Activated CD8-positive, alpha-beta memory T cell treated with anti-CD3 and anti-CD28 coated beads, Interleukin-2, amount 10 ng/mL, durations not matched to agents 7 days and 5 days (primary cell): Measurements from ENCODE around the gene PPDPF. TPM values are rescaled to one million over a fixed set of nuclear protein-coding genes. Genes with fewer than 3 reads are reported as not detected.
A peak's percentile ranks its signal among the peaks of the same experiment; 100 is the strongest.
"Not testable (repeated sequence)": the region's sequence is repeated elsewhere in the genome, so short reads cannot be mapped to it uniquely, and the experiment has no call there.

Source experiments
- ATAC-seq: fragments of 150-1000 bp; cut with Tn5 transposase; one replicate; pipeline ENCODE4 v1.10.0; 2021; ENCODE audit warnings: moderate library complexity
- CTCF ChIA-PET: fragments of 350-600 bp; sonication (Branson Sonifier 250); formaldehyde crosslinking; loops from one replicate; lab custom pipeline; 2021; ENCODE audit warnings: antibody characterized with exemption; lab: Charles Lee
- DNase-seq: peaks from one replicate; pipeline ENCODE4 v3.0.0-alpha.2; 2020
- H3K27ac Mint-ChIP-seq: one replicate; pipeline ENCODE4 v1.8.0; 2021; ENCODE audit warnings: mild to moderate bottlenecking, mixed read lengths
- H3K27me3 Mint-ChIP-seq: one replicate; pipeline ENCODE4 v1.8.0; 2021; ENCODE audit warnings: mixed read lengths
- H3K36me3 Mint-ChIP-seq: one replicate; pipeline ENCODE4 v1.8.0; 2021; ENCODE audit warnings: mild to moderate bottlenecking, mixed read lengths
- H3K4me1 Mint-ChIP-seq: one replicate; pipeline ENCODE4 v1.8.0; 2021; ENCODE audit warnings: mixed read lengths
- H3K4me3 Mint-ChIP-seq: one replicate; pipeline ENCODE4 v1.8.0; 2021; ENCODE audit warnings: mild to moderate bottlenecking, moderate library complexity, mixed read lengths
- H3K9me3 Mint-ChIP-seq: one replicate; pipeline ENCODE4 v1.8.0; 2022; ENCODE audit warnings: low read depth, mixed read lengths
- total RNA-seq, 2 experiments: library from RNA; stranded (reverse); gene quantifications; one replicate each; pipeline ENCODE4 v1.2.3, GENCODE V29; 2021

PPDPF gene, protein sequence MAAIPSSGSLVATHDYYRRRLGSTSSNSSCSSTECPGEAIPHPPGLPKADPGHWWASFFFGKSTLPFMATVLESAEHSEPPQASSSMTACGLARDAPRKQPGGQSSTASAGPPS
- 100 to 1,000 TPM; 138 to 237 TPM for total RNA-seq

DNA sequence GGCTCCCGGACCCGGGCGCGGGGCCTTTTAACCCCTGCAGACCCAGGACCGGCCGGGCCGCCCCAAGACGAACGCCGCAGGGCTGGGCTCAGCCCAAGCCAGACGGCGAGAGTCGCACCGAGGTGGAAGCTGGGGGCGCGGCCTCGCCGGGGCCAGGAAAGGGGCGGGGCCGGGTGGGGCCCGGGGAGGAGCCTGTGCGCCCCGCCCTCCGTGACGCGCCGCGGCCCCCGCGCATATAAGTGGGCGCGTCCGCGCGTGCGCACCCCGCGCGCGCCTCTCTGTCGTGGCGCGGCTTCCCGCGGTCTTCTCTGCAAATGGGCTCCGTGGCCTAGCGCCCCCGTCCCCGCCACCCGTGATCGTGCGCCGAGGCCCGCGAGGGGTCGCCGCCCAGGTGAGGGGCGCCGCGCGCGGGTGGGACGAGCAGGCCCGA, at the start of gene PPDPF:
PPDPF (plus strand) TSS at position 262 of the 430 bp plus-strand sequence. CDS start 544 bp downstream, outside the sequence.
- ATAC-seq (peak; percentile 82), DNase-seq (peak; percentile 87)
- H3K9me3 Mint-ChIP-seq, result peaks cover 2% of the 10 kb centered on the region
- H3K36me3 Mint-ChIP-seq, result peaks cover 28% of the 10 kb centered on the region
- H3K4me1 Mint-ChIP-seq, result peaks cover 10% of the 10 kb centered on the region
- H3K27me3 Mint-ChIP-seq, result no peaks in the 10 kb centered on the region
- H3K4me3 Mint-ChIP-seq, result peak within 1 kb of the TSS; percentile 75
- CTCF ChIA-PET, result interaction anchor here (0.9 to 2.0 kb wide), 14 partner anchors 14 to 453 kb away, joined by 3 to 18 read pairs (median 5); partner anchors contain the start of genes PTK6 and UCKL1
- H3K27ac Mint-ChIP-seq, result peak within 1 kb of the TSS; percentile 74

DNA sequence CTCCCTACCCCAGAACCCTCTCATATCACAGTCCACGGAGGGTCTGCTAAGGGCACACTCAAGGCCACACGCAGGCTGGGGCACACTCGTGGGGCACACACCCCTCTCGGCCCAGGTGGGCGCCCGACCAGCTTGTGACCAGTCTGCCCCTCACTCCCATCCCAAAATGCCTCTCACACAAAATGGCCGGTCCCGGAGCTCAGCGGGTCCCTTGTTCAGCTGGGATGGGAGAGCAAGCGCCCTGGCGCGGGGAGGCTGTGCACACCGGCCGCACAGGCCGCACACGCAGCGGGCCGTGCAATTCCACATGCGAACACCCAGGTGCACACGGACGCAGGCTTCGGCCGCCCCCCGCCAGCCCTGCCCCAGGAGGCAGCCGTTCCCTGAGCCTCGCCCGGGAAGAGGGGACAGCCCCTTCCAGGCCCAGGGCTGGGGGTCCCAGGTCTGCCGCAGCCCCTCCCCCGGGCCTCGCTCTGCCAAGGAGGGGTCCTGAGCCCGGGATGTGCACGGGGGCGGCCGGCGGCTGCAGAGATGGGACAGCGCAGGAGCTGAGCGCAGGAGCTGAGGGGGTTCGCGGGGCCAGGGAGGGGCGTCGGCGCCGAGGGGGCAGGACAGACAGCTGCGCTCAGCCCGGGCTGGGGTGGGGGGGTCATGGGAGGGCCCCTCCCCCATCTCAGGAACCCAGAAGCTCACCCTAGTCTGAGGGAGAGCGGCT, 49.4 kb upstream of the PPDPF start:
- ATAC-seq (no peak), DNase-seq (no peak)
- no peak overlapping the region for H3K27ac Mint-ChIP-seq
- H3K4me3 Mint-ChIP-seq, result no peak overlapping the region
- no peaks in the 10 kb centered on the region for H3K36me3 Mint-ChIP-seq
- peaks cover 32% of the 10 kb centered on the region for H3K27me3 Mint-ChIP-seq
- peaks cover 2% of the 10 kb centered on the region for H3K4me1 Mint-ChIP-seq
- CTCF ChIA-PET, result no interaction called here
- H3K9me3 Mint-ChIP-seq, result no peaks in the 10 kb centered on the region

DNA sequence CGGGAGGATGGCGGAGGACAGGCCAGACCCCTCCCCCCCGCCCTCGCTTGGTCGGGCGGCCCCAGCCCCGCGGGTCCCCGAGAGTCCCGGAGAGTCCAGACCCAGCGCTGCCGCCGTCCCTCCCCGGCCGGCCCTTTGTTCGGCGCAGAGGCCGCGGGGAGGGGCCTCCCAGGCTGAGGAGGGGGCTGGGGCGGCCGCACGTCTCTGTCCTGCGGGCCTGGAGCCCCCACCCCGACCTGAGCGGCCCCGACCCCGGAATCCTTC, 48.9 kb upstream of the PPDPF start:
- no peak for ATAC-seq

DNA sequence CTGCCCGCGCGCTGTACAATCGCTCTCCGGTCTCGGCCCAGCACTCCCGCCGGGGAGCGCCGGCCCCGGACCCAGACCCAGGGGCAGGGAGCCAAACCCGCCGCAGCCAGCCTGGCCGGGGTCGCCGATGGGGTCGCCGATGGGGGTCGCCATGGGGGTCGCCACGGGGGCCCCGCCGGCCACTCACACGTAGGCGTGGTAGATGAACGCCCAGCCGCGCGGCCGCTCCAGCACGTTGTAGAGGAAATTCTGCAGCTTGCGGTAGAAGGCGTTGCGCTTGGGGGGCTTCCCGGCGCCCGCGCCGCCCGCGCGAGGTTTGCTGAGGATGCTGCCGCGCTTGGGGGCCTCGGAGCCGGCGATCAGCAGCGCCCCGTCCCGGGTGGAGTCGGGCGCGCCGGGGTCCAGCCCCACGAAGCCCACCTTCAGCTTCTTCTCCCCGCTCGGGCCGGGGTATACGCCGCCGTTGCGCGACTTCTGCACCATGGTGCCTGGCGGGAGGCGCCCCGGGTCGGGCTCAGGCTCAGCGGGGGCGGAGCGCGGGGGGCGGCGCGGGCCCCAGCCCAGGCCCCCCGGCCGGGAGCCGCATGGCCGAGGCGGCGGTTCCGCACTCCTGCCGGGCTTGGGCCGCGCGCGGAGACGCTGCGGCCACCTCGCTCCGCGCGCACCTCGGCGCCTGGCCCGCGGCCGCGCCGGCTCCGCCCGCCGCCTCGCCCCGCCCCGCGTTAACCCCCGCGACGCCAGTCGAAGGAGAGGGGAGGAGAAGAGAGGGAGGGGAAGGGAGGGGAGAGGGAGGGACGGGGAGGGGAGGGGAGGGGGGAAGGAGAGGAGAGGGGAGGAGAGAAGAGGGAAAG, 48.4 kb upstream of the PPDPF start, which contains the start of gene KCNQ2:
KCNQ2 (minus strand) TSS at position 675 of the 851 bp plus-strand sequence; CDS start at position 483, 192 bp downstream.
- CTCF ChIA-PET, result no interaction called here
- ATAC-seq, result no peak
- H3K9me3 Mint-ChIP-seq, result no peaks in the 10 kb centered on the region
- DNase-seq, result no peak
- peaks cover 2% of the 10 kb centered on the region for H3K4me1 Mint-ChIP-seq
- no peak within 1 kb of the TSS for H3K4me3 Mint-ChIP-seq
- no peaks in the 10 kb centered on the region for H3K36me3 Mint-ChIP-seq
- peaks cover 41% of the 10 kb centered on the region for H3K27me3 Mint-ChIP-seq
- no peak within 1 kb of the TSS for H3K27ac Mint-ChIP-seq

More for the DNA sequence above, 48.9 kb upstream of the PPDPF start:
- H3K4me1 Mint-ChIP-seq, result peaks cover 2% of the 10 kb centered on the region
- no peak for DNase-seq
- H3K36me3 Mint-ChIP-seq, result no peaks in the 10 kb centered on the region
- no peaks in the 10 kb centered on the region for H3K9me3 Mint-ChIP-seq
- CTCF ChIA-PET, result no interaction called here
- H3K27me3 Mint-ChIP-seq, result peaks cover 35% of the 10 kb centered on the region
- no peak overlapping the region for H3K27ac Mint-ChIP-seq
- no peak overlapping the region for H3K4me3 Mint-ChIP-seq

DNA sequence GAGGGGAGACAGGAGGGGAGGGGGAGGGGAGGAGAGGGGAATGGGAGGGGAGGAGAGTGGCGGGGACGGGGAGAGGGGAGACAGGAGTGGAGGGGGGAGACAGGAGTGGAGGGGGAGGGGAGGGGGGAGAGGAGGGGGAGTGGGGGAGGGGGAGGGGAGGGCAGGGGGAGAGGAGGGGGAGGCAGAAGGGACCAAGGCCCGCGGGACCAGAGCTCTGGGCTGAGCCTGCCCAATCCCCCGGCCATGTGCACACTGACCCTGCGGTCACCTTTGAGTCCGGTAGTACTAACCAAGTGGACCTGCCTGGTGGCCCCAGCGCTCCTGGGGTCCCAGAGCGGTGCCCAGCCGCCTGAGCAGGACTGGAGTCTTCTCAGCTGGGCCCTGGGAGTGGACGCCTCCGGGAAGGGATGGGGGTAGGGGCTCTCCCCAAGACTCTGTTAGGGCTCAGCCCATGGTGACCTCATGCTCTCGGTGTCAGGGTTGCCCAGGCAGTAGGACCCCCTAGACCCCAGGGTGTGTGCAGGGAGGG, 47.6 kb upstream of the PPDPF start:
- no peaks in the 10 kb centered on the region for H3K9me3 Mint-ChIP-seq
- no peak for ATAC-seq
- H3K36me3 Mint-ChIP-seq, result no peaks in the 10 kb centered on the region
- no peak for DNase-seq
- CTCF ChIA-PET, result no interaction called here
- peaks cover 45% of the 10 kb centered on the region for H3K27me3 Mint-ChIP-seq
- H3K4me3 Mint-ChIP-seq, result no peak overlapping the region
- H3K4me1 Mint-ChIP-seq, result peaks cover 2% of the 10 kb centered on the region
- H3K27ac Mint-ChIP-seq, result no peak overlapping the region

DNA sequence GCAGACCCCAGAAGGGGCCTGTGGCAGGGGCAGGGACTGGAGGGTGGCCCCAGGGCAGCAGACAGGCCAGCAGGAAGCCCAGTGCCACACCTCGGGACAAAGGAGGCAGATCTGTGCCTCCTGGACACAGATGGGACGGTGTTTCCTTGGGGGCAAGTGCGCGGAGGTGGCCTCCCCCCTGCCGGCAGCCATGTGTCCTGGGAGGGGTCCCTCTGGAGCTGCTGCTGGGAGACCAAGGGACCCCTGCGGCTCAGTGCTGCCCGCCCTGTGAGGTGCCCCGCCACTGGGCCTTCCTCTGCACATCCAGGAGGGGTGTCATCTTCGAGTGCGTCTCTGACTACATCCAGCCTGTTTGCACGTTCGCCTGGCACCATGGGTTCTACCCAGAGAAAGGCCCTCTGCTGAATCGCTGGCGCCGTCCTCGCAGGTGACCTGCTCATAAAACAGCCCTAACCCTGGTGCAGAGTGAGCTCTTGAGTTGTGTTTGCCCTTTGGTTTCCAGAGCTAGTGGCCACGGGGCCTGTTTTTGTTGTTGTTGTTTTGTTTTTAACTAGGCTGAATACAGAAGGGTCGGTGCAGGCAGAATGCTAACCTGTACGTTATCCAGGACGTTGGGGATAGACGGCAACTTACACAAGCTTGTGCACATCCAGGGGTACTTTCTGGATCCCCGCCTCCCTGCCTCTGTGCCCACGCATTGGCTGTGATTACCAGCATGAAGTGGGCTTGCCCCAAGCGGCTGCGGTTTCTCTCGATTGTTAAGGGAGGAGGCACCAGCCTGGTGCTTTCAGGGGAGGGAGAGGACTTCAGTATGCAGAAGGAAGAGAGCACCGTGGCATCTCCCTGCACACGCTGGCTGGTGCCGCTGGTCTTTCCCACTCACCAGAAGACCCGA, 46.8 kb upstream of the PPDPF start:
- DNase-seq (no peak), ATAC-seq (no peak)
- no peaks in the 10 kb centered on the region for H3K36me3 Mint-ChIP-seq
- H3K4me1 Mint-ChIP-seq, result peaks cover 2% of the 10 kb centered on the region
- no peak overlapping the region for H3K4me3 Mint-ChIP-seq
- H3K9me3 Mint-ChIP-seq, result no peaks in the 10 kb centered on the region
- peaks cover 45% of the 10 kb centered on the region for H3K27me3 Mint-ChIP-seq
- CTCF ChIA-PET, result no interaction called here
- H3K27ac Mint-ChIP-seq, result no peak overlapping the region

DNA sequence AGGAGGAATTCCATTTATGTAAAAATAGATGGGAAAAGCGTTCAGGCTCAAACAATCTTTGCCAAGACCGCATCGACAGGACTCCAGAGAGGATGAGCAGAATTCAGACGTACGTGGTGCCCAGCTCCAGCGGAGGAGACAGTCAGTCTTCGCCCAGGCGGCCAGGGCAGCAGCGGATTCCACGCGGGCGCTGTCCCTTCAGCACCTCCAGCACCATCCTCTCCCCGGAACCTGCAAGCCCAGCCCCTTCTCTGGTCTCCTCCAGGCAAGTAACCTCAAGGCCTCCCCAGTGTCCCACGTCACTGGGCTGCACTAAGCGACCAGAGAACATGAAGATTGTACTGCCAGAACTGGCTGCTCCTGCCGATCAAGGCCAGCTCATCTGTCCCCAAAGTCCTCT, 45.4 kb upstream of the PPDPF start:
- DNase-seq (no peak), ATAC-seq (no peak)
- Mint-ChIP-seq H3K9me3 (no peaks in the 10 kb centered on the region), H3K4me3 (no peak overlapping the region), H3K4me1 (peaks cover 2% of the 10 kb centered on the region), H3K36me3 (no peaks in the 10 kb centered on the region), H3K27me3 (peaks cover 44% of the 10 kb centered on the region), H3K27ac (no peak overlapping the region)
- CTCF ChIA-PET, result no interaction called here

DNA sequence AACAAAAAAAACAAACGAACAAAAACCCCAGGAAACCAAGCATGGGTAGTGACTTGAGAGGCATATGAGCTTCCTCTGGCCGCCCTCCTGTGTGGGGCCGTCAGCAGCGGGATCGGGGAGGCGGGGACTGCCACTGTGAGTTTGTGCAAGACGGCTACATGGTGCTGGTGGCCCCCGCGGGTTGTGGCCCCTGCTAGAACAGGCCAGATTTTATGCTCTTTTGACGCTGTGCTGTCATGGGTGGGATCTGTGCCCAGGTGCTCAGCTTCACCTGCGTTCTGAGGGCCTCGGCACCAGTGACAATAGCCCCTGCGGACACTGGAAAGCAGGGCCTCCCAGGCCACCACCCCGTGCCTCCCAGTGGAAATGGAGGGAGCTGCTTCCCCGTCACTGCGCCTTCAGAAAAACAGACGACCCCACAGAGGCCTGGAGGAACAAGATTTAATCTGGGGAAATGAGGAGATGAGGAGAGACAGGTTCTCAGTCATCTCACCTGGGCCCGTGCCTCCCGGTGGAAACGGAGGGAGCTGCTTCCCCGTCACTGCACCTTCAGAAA, 43.4 kb upstream of the PPDPF start:
- no peaks in the 10 kb centered on the region for H3K9me3 Mint-ChIP-seq
- H3K4me3 Mint-ChIP-seq, result no peak overlapping the region
- H3K27ac Mint-ChIP-seq, result no peak overlapping the region
- no peaks in the 10 kb centered on the region for H3K36me3 Mint-ChIP-seq
- ATAC-seq (no peak), DNase-seq (no peak)
- H3K27me3 Mint-ChIP-seq, result peaks cover 41% of the 10 kb centered on the region
- CTCF ChIA-PET, result no interaction called here
- peaks cover 2% of the 10 kb centered on the region for H3K4me1 Mint-ChIP-seq

DNA sequence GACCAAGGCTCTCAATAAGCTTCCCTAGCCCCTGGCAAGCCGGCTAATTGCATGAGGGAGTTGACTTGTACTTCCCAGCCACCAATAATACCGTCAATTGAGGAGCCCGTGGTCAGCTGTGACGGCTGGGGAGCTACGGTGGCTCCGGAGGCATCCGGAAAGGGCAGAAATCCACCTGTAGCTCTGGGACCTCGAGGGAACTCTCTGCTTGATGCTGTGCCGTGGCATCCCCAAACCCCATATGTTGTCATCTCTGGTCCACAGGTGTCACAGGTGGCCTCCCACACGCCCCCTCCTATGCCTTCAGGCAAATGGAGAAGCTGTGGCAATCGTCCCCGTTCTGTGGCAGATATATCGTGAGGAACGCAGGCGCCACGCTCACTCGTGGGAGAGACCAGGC, 42.6 kb upstream of the PPDPF start:
- Mint-ChIP-seq H3K36me3 (no peaks in the 10 kb centered on the region), H3K27me3 (peaks cover 43% of the 10 kb centered on the region), H3K27ac (no peak overlapping the region), H3K4me3 (no peak overlapping the region), H3K4me1 (peaks cover 2% of the 10 kb centered on the region), H3K9me3 (no peaks in the 10 kb centered on the region)
- ATAC-seq (no peak), DNase-seq (no peak)
- CTCF ChIA-PET, result no interaction called here

DNA sequence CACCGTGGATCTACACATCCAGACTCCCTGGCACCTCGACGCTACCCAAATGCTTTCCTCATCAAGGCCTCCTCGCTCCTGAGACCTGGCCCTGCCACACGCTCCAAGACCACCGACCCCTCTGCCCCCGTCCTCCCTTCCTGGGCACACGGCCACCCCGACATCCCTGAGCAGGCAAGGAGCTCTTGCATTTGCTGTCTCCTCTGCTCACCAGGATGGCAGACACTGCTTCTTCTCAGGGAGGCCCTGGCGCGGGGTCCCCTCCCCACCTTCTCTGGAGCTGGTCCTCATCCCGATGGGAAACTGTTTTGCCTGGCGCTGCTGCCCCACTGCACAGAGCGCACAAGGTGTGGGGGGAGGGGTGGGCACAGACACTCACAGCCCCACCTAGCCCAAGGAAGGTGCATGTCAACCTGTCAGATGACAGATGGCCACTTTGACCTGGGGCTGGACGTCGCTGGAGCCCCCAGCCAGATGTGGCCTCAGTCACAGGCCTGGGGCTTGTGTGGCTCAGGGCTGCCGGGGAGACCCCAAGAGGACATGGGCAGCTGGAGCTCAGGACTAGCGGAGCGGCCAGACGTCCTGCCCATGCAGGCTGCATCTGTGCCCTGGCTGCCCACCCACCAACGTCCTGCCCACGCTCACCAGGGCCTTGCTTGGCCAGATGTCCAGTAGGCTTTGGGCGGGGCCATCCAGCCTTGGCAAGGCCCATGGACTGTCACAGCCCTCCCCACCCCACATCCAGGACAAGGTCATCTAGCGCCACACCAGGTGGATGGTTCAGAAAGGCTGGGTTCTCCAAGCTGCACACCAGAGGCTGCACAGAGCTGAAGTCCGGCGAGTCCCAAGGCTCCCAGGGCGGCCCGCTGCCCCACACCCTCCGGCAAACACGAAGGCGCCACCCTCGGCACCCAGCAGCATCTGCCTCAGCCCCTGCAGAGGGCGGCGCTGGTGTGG, 41.9 kb upstream of the PPDPF start:
- CTCF ChIA-PET, result no interaction called here
- DNase-seq, result no peak
- no peak overlapping the region for H3K4me3 Mint-ChIP-seq
- H3K27me3 Mint-ChIP-seq, result peaks cover 38% of the 10 kb centered on the region
- H3K9me3 Mint-ChIP-seq, result no peaks in the 10 kb centered on the region
- no peak overlapping the region for H3K27ac Mint-ChIP-seq
- H3K36me3 Mint-ChIP-seq, result no peaks in the 10 kb centered on the region
- ATAC-seq, result no peak
- peaks cover 2% of the 10 kb centered on the region for H3K4me1 Mint-ChIP-seq

DNA sequence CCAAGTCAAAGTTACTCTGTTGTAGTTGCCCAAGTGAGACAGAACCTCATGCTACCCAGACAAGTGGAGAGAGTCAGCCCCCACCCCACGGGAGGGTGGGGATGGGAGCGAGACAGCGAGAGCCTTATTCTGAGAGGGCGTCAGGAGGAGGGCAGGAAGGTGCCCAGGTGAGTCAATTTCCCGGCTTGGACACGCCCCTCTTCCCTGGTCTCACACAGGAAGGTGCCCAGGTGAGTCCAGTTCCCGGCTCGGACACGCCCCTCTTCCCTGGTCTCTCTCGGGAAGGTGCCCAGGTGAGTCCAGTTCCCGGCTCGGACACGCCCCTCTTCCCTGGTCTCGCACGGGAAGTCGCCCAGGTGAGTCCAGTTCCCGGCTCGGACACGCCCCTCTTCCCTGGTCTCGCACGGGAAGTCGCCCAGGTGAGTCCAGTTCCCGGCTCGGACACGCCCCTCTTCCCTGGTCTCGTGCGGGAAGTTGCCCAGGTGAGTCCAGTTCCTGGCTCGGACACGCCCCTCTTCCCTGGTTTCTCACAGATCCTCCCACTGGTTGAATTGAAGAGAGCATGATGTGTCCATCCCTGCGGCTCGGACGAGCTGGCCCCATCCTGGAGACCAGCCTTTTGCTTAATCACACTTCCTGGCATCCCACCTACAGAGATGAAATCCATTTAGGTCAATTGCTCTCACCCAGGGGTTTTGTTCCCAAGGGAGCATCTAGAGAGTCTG, 40.7 kb upstream of the PPDPF start:
- CTCF ChIA-PET, H3K4me3 Mint-ChIP-seq, H3K36me3 Mint-ChIP-seq, H3K4me1 Mint-ChIP-seq, DNase-seq, ATAC-seq, H3K27ac Mint-ChIP-seq, H3K9me3 Mint-ChIP-seq: not testable (repeated sequence)
- H3K27me3 Mint-ChIP-seq, result peaks cover 29% of the 10 kb centered on the region
